K562 (cell line): ENCODE results near the gene TNFAIP3. TPM values are rescaled to one million over a fixed set of nuclear protein-coding genes. Genes with fewer than 3 reads are reported as not detected.

Experiments used
- ARID2 ChIP-seq: fragments of 450-650 bp; IDR thresholded peaks from 2 replicates; pipeline ENCODE4 v1.6.1; 2017; ENCODE audit warnings: antibody characterized with exemption, mild to moderate bottlenecking
- GTF2B ChIP-seq: IDR thresholded peaks from 2 replicates; pipeline ENCODE4 v1.6.1; 2011; ENCODE audit not compliant: insufficient read length; ENCODE audit errors: extremely low read depth
- IRF2 ChIP-seq: sonication (generic); formaldehyde crosslinking; IDR thresholded peaks from 2 replicates; pipeline ENCODE4 v1.8.1; 2022; ENCODE audit warnings: mild to moderate bottlenecking, missing genetic modification reagents
- KLF1 ChIP-seq: fragments of 450-650 bp; IDR thresholded peaks from 2 replicates; pipeline ENCODE4 v1.6.1; 2016; ENCODE audit warnings: missing genetic modification characterization, missing compliant biosample characterization
- NKRF ChIP-seq: fragments of 450-650 bp; IDR thresholded peaks from 2 replicates; pipeline ENCODE4 v1.6.1; 2016; ENCODE audit warnings: borderline replicate concordance
- PRMT5 ChIP-seq: sonication (generic); formaldehyde crosslinking; IDR thresholded peaks from 2 replicates; pipeline ENCODE4 v1.5.0; 2020; ENCODE audit warnings: missing genetic modification reagents
- SMARCB1 ChIP-seq: IDR thresholded peaks from 2 replicates; pipeline ENCODE4 v1.6.1; 2011; ENCODE audit warnings: improper control_type of control experiment, low read depth; ENCODE audit not compliant: insufficient read length
- SREBF2 ChIP-seq: sonication (generic); formaldehyde crosslinking; IDR thresholded peaks from 2 replicates; pipeline ENCODE4 v1.4.0; 2020; ENCODE audit warnings: mild to moderate bottlenecking, missing genetic modification reagents
- SRF ChIP-seq, 2 experiments: fragments of 250-450, 450-650 bp in 1 of 2; sonication (Bioruptor Pico) in 1 of 2; sonication (generic) in 1 of 2; formaldehyde crosslinking; IDR thresholded peaks; 2 replicates each; pipeline versions ENCODE4 v1.5.0 to v1.5.1; 2020 to 2022; ENCODE audit warnings: mild to moderate bottlenecking in 1 of 2, missing genetic modification reagents in 1 of 2
- ZEB2 ChIP-seq: fragments of 450-650 bp; IDR thresholded peaks from 2 replicates; pipeline ENCODE4 v1.6.1; 2016
- ZFP36 ChIP-seq: fragments of 150-350 bp; IDR thresholded peaks from 2 replicates; pipeline ENCODE4 v1.6.1; 2018; ENCODE audit warnings: low read length, low read depth; ENCODE audit not compliant: partially characterized antibody
- polyA plus RNA-seq, 8 experiments: library from polyadenylated mRNA; depleted of rRNA in 4 of 8; stranded (reverse) in 5 of 8; unstranded in 3 of 8; fragments of >200 nt; fragmentation: Nextera tagmentation in 2 of 8; fragmentation: Illumina TruSeq in 1 of 8; extraction: Ambion mirVana in 2 of 8; extraction: Trizol in 1 of 8; gene quantifications; 2 replicates each; pipeline versions ENCODE4 v1.2.1 to v1.2.3, GENCODE V29; 2011 to 2014; ENCODE audit warnings: inconsistent platforms in 1 of 8, missing spikeins in 1 of 8
- total RNA-seq, 7 experiments: library from RNA; depleted of rRNA in 6 of 7; stranded (reverse); fragments of >200 nt in 6 of 7; fragmentation: Illumina TruSeq in 2 of 7; extraction: Trizol in 2 of 7; gene quantifications; 2 replicates each; pipeline versions ENCODE4 v1.2.1 to v1.2.3, GENCODE V29; 2011 to 2021; ENCODE audit warnings: low replicate concordance in 1 of 7

The TNFAIP3 gene
- total and polyA plus RNA-seq, 9 of the 15 experiments (the other 6 are each of a cell fraction or from before 2014, with no cell fraction given), result 0.79 to 17.0 (median 6.4) TPM

GRCh38 chr6:137849181-137849980, 17.7 kb upstream of the TNFAIP3 start (continued):
- no peak for TF ChIP-seq NKRF
- TF ChIP-seq ARID2, result no peak
- TF ChIP-seq SMARCB1, result no peak
- no peak for TF ChIP-seq ZEB2
- peak; percentile 90 to 99 for TF ChIP-seq SRF (CRISPR knock-in tag; IDR thresholded peaks at IDR 0.05)
- no peak for TF ChIP-seq KLF1 (tag)
- TF ChIP-seq IRF2 (CRISPR knock-in tag), result no peak
- no peak for TF ChIP-seq PRMT5 (CRISPR knock-in tag)
- no peak for TF ChIP-seq GTF2B
- peak; percentile 38 for TF ChIP-seq ZFP36
- no peak for TF ChIP-seq SREBF2 (CRISPR knock-in tag)
